IPS DF 4.7 (cell line): Measurements from ENCODE around the gene OARD1.

ENCODE experiments used
- DNase-seq: peaks from one replicate; pipeline ENCODE4 v3.0.0-alpha.2; 2013; ENCODE audit warnings: low spot score; ENCODE audit errors: extremely low read depth

Gene OARD1

GRCh38 chr6:41074692-41075436, 2.7 kb upstream of the OARD1 start:
- DNase-seq, result no peak

- DNase-seq, result no peak
Measured at GRCh38 chr6:41073968-41074691, 2.0 kb upstream of the OARD1 start.

GRCh38 chr6:41073203-41073967, 1.2 kb upstream of the OARD1 start:
- DNase-seq, result no peak

GRCh38 chr6:41072836-41073202, 663 bp upstream of the OARD1 start, which contains the start of gene NFYA:
Gene NFYA, plus strand, starts transcription at chr6:41072974. Its CDS starts 6,116 bp downstream, at chr6:41079090.
- peak; percentile 82 for DNase-seq

GRCh38 chr6:41071501-41071922, 644 bp downstream of the OARD1 start:
- DNase-seq, result no peak

GRCh38 chr6:41066867-41067304, 5.3 kb downstream of the OARD1 start:
- no peak for DNase-seq

- no peak for DNase-seq
Measured at GRCh38 chr6:41065550-41066026, 6.6 kb downstream of the OARD1 start.

- no peak for DNase-seq
Measured at GRCh38 chr6:41064841-41065240, 7.3 kb downstream of the OARD1 start.

GRCh38 chr6:41063884-41064285, 8.3 kb downstream of the OARD1 start:
- DNase-seq, result no peak

GRCh38 chr6:41062056-41062455, 10.1 kb downstream of the OARD1 start:
- no peak for DNase-seq

GRCh38 chr6:41061196-41061726, 10.9 kb downstream of the OARD1 start:
- no peak for DNase-seq

- DNase-seq, result no peak
Measured at GRCh38 chr6:41059556-41059955, 12.6 kb downstream of the OARD1 start.

- DNase-seq, result no peak
Measured at GRCh38 chr6:41058783-41059181, 13.4 kb downstream of the OARD1 start.

- no peak for DNase-seq
Measured at GRCh38 chr6:41056768-41057490, 15.2 kb downstream of the OARD1 start.

- no peak for DNase-seq
Measured at GRCh38 chr6:41055149-41055548, 17.0 kb downstream of the OARD1 start.

GRCh38 chr6:41054511-41054910, 17.6 kb downstream of the OARD1 start:
- no peak for DNase-seq

GRCh38 chr6:41053041-41053440, 19.1 kb downstream of the OARD1 start, which contains the start of gene APOBEC2:
Gene APOBEC2, plus strand, starts transcription at chr6:41053202. Its CDS starts 146 bp downstream, at chr6:41053348.
- no peak for DNase-seq

- DNase-seq, result no peak
Measured at GRCh38 chr6:41051873-41052272, 20.3 kb downstream of the OARD1 start.

GRCh38 chr6:41050536-41050935, 21.6 kb downstream of the OARD1 start:
- DNase-seq, result no peak

GRCh38 chr6:41049955-41050354, 22.2 kb downstream of the OARD1 start:
- DNase-seq, result no peak

GRCh38 chr6:41049521-41049920, 22.6 kb downstream of the OARD1 start:
- no peak for DNase-seq
